HG02759 (cell line): Measurements from ENCODE around the gene OOSP3.
A peak's percentile ranks its signal among the peaks of the same experiment; 100 is the strongest.
"Not testable (repeated sequence)": the region's sequence is repeated elsewhere in the genome, so short reads cannot be mapped to it uniquely, and the experiment has no call there.

Experiments
- ATAC-seq: cut with Tn5 transposase; IDR thresholded peaks from one replicate; pipeline ENCODE4 v1.9.1; 2021; ENCODE audit warnings: mild to moderate bottlenecking, moderate library complexity; ENCODE audit not compliant: unreplicated experiment

Gene OOSP3

GRCh38 chr11:59878575-59878974, at the start of gene OOSP3:
OOSP3 (plus strand) TSS chr11:59878782; CDS start chr11:59878809, 27 bp downstream.
- ATAC-seq = no peak

- ATAC-seq = no peak
These were observed 49.2 kb upstream of the OOSP3 start for GRCh38 chr11:59829358-59829757.

GRCh38 chr11:59833602-59834001, 45.0 kb upstream of the OOSP3 start:
- ATAC-seq = no peak

- no peak for ATAC-seq
These were observed 39.0 kb upstream of the OOSP3 start for GRCh38 chr11:59839615-59840014.

GRCh38 chr11:59841514-59841913, 37.1 kb upstream of the OOSP3 start:
- ATAC-seq = peak; percentile 66

GRCh38 chr11:59842316-59842715, 36.3 kb upstream of the OOSP3 start:
- ATAC-seq = no peak

GRCh38 chr11:59845399-59845798, 33.2 kb upstream of the OOSP3 start, which contains the start of gene CBLIF:
CBLIF (minus strand) TSS chr11:59845499; CDS start chr11:59845453, 46 bp downstream.
- ATAC-seq = no peak

- ATAC-seq = no peak
These were observed 32.0 kb upstream of the OOSP3 start for GRCh38 chr11:59846556-59846955.

GRCh38 chr11:59847626-59848025, 31.0 kb upstream of the OOSP3 start:
- ATAC-seq = no peak

GRCh38 chr11:59848439-59848838, 30.1 kb upstream of the OOSP3 start:
- not testable (repeated sequence) for ATAC-seq

GRCh38 chr11:59849129-59849528, 29.5 kb upstream of the OOSP3 start:
- no peak for ATAC-seq

GRCh38 chr11:59849551-59849950, 29.0 kb upstream of the OOSP3 start:
- not testable (repeated sequence) for ATAC-seq

GRCh38 chr11:59851416-59851815, 27.2 kb upstream of the OOSP3 start:
- not testable (repeated sequence) for ATAC-seq

GRCh38 chr11:59854871-59855270, 23.7 kb upstream of the OOSP3 start:
- ATAC-seq = no peak

- no peak for ATAC-seq
These were observed 20.8 kb upstream of the OOSP3 start for GRCh38 chr11:59857439-59858434.

GRCh38 chr11:59859673-59860072, 18.9 kb upstream of the OOSP3 start:
- no peak for ATAC-seq

GRCh38 chr11:59862252-59862651, 16.3 kb upstream of the OOSP3 start:
- ATAC-seq = no peak

- ATAC-seq = no peak
These were observed 13.6 kb upstream of the OOSP3 start for GRCh38 chr11:59865031-59865430.

- ATAC-seq = no peak
These were observed 12.2 kb upstream of the OOSP3 start, which contains the start of gene TCN1 for GRCh38 chr11:59866397-59866796. TCN1 (minus strand) TSS chr11:59866487; CDS start chr11:59866470, 17 bp downstream.

- no peak for ATAC-seq
These were observed 11.7 kb upstream of the OOSP3 start for GRCh38 chr11:59866836-59867235.

GRCh38 chr11:59867946-59868345, 10.6 kb upstream of the OOSP3 start:
- no peak for ATAC-seq

- no peak for ATAC-seq
These were observed 6.5 kb upstream of the OOSP3 start for GRCh38 chr11:59872076-59872475.
